NCI-H2081 (cell line): ENCODE measurements around the gene LEMD1.
"Not testable (repeated sequence)": the region's sequence is repeated elsewhere in the genome, so short reads cannot be mapped to it uniquely, and the experiment has no call there.

Experiments
- DNase-seq, 2 experiments: peaks; one replicate each; lab custom pipeline; 2025; lab: John Stamatoyannopoulos, UW

The LEMD1 gene

GRCh38 chr1:205446828-205447227 is 25.0 kb upstream of the LEMD1 start:
- DNase-seq: no peak

- DNase-seq: no peak
These were observed 23.7 kb upstream of the LEMD1 start for GRCh38 chr1:205445646-205445935.

DNA sequence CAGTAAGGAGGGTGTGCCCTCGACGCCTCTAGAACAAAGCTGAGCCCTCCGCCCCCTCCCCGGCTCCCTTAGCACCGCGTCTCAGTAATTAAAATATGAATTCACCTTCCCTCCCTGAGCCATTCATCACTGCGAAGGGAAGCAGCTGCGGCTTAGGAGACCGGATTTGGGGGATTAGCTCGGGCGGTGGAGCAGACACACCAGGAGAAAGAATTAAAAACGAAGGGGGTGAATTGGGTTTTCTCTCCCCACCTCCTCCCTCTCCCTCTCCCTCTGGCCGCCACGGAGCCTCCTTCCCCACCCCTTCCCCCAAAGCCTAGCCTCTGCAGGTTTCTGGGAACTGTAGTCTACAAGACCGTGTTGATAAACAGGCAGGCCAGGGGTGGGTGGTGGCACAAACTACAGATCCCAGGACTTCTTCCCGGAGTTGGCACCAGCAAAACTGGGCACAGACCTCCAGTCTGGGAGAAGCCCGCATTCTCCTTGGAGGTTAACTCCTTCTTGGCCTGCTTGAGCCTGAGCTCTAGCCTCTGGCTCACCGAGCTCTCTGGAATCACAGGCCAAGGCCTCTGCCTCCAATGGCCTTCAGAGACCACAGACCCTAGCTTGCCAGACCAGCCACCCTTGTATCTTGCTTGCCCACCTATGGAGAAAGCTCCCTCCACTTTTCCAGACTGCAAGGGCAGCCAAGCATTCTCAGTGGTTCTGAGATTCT is 23.2 kb upstream of the LEMD1 start:
- peak; percentile 42 to 74 for DNase-seq

GRCh38 chr1:205444300-205444930 is 22.6 kb upstream of the LEMD1 start:
- DNase-seq: no peak

- no peak for DNase-seq
These were observed 21.9 kb upstream of the LEMD1 start for GRCh38 chr1:205443585-205444299.

DNA sequence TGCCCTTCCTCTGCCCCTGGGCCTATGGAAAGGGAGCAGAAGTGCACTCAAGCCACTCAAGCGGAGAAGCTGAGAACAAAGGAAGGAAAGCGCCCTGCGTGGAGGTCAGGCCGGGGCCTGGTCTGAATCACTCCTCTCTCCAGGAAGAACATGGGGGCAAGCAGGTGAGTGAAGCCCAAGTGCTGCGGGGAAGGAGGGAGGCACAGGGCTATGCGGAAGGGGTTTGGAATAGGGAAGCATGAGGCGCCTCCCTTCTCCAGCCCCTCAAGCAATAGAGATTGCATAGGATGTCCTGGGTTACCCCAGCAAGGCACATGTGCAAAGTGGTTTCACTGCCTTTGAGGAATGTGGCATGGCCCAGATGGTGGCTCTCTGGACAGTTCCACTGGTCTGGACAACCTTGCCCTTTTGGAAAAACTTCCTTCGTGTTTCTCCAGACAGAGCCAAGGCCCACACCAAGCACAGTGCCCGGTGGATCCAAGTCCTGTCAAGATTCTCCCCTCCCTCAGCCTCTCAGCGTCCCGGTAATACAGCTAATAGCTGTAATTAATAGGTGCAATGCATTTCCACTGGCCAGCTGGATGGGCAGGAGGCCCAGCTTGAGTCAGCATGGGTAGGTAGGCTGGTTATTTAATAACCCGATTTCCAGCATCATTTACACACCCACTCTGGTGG is 20.3 kb upstream of the LEMD1 start:
- DNase-seq: no peak

GRCh38 chr1:205441716-205442050 is 19.8 kb upstream of the LEMD1 start:
- DNase-seq: no peak

- DNase-seq: no peak
These were observed 19.4 kb upstream of the LEMD1 start for GRCh38 chr1:205441318-205441633.

DNA sequence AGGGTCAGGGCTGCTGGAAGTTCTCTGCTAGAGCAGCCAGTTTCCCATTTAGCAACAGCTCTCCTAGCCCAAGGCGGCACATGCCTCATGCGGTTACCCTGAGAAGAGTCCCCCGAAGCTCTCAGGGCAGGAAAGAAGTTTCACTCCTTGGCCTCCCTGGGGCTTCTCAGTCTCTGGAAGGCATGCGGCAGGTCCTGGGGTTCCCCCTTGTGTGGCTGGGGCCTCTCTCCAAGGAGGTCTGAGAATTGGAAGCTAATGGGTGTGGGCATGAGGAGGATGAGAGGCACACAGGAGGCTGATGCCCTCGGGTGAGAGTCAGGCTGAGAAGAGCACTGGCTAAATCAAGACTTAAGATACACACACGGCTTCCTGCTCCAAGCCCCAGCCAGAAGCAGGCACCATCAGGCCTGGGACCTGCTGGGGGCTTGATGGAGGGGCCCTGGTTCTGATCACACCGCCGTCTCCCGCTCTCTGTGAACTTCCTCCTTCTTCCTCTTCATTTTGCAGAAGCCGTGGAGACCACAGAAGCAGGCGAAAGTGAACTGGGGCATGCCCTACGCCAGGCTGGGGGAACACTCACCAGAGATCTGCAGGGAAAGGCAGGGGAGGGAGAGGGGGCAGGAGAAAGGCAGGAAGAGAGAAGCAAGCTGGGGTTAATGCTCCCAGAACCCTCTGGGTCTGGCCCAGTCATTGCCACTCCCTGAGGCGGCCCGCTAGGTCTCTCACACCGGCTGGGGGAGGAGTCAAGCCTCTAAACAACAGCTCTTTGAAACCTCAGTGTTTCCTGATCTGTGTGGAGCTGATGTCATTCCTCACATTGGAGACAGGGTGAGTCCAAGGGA is 18.8 kb upstream of the LEMD1 start:
- DNase-seq: peak; percentile 28 to 56

DNA sequence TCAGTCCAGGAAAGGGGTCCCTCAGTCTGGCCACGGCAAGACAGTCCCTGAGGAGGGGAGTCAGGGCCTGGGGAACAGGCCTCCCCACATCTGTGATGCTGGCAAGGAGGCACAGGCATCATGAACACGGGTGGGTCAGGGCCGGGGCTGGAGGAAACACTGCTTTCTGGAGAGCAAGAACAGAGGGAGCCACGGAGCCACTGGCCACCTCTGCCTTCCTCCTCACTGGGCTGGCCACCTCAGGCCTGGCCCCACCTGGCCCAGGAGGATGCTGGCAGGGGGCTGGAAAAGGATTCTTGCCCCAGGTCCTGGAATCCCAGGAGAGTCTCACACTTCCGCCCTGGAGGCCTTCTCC is 18.2 kb upstream of the LEMD1 start:
- no peak for DNase-seq

DNA sequence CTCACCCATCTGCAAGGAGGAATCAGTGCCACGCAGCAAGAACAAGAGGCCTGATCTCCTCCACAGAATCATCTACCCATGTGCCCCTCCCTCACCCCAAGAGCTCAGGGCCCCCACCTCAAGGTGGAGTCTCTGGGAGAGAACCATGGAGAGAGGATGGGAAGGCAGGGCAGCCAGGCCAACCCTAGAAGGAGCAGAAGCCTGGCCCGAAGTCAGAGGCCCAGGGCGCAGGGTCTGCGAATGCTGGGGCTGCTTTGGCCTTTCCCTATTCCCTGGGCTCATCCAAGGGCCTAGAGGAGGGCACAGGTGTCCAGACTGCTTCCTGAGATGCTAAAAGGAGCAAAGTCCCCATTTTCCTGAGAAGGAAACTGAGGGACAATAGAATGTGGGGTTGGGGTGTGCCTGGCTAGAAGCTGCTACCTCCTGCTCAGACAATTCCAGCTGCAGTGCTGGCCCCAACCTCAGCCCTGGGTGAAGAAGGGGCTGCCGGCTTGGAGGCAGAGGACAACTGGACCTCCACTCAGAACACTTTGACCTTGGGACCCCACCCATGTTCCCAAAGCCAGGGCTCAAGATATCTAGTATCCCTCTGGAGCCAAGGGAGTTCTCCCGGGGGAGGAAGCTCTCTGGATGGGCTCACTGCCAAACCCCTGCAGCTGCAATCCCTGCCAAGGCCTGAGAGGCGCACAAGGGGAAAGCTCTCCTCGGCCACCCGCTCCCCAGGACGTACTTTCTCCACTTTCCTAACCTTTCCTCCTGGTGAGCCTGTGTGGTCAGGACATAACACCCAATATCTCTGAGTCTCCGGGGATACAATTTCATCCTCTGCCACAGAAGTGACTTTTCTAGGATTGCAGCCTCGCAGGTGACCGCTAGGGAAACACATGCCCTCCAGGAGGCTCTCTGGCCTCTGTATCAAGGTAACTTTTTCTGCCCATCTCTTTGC is 16.6 kb upstream of the LEMD1 start:
- peak; percentile 77 to 84 for DNase-seq

DNA sequence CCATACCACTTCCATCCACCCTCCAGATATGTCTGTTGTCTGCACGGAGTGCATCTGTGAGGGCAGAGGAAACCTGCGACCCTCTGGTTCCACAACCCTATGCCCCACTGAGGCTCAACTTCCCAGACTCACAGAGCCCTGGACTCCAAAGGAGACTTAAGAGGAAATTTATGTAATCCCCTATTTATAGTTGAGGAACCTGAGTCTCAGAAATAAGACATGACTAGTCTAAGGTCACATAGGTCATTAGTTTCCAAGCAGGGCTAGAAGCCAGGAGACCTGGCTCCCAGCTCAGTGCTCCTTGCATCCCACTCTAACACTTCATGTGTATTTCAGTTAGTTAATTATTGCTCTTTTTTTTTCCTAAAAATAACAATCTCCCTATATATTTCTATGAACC is 15.7 kb upstream of the LEMD1 start:
- no peak for DNase-seq

GRCh38 chr1:205436776-205437410 is 15.0 kb upstream of the LEMD1 start:
- DNase-seq: no peak

- peak in 1 of 2 experiments; percentile 22 for DNase-seq
These were observed 14.0 kb upstream of the LEMD1 start for GRCh38 chr1:205435578-205436573.

- DNase-seq: peak; percentile 87 to 97
These were observed 12.9 kb upstream of the LEMD1 start for GRCh38 chr1:205434738-205435137.

DNA sequence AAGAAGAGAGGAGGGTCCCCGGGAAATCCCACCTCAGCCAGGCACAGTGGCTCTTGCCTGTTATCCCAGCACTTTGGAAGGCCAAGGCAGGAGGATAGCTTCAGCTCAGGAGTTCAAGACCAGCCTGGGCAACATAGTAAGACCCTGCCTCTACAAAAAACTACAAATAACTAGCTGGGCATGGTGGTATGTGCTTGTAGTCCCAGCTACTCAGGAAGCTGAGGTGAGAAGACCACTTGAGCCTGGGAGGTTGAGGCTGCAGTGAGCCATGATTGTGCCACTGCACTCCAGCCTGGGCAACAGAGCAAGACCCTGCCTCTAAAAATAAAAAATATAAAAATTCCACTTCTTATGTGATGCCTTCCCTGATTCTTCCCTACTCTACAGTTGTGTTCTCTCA is 10.8 kb upstream of the LEMD1 start:
- not testable (repeated sequence) for DNase-seq

GRCh38 chr1:205432116-205432515 is 10.3 kb upstream of the LEMD1 start:
- no peak for DNase-seq

DNA sequence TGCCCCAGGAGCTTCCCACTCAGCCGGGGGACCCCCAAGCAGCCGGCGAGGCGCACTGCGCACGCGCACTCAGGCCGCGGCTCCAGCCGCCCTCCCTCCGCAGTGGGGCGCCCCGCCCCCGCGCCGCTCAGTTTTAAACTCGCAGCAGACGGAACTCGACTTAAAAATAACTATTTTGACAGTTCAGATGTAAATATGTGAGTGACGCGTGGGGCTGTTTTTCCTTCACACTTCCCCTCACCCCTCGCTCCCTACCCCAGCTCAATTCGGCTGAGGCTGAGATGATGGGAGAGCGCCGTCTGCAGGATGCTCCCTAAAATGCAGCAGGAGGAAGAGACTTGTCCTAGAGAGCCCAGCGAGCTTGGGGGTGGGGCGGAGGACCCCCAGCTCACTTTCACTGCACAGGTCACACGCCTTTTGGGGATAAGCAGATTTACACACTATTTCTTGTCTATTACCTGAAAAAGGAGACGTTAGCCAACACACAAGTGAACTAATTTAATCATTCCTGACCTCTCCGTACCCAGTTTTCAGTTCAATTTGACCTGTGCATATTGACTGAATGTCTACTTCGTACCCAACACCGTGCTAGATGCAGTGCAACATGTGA is 8.9 kb upstream of the LEMD1 start:
- DNase-seq: no peak
